DMS53 treated with DMSO at 0.1 percent for 48 hours (cell line): Measurements from ENCODE around the gene TLCD4.
"Not testable (repeated sequence)": the region's sequence is repeated elsewhere in the genome, so short reads cannot be mapped to it uniquely, and the experiment has no call there.

Experiments used
- DNase-seq: peaks from one replicate; lab custom pipeline; 2025; ENCODE audit not compliant: unreplicated experiment; lab: John Stamatoyannopoulos, UW

Gene TLCD4

DNA sequence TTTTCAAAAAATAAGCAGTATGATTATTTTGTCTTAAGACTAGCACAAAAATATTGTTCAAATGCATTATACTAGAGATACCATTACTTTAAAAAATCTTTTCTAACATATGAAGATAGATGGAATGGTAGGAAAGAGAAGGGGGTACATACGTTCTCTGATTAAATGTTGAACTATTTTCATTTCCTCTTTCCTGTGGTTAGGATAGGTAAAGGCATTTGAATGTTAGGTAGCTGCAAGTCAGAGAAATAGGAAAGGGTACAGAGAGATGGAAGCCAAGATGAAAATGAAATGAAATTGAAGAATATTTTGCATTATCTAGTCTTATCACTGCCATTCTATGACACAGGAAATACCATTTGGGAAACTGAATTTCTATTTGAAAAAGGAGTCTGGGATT is 28.3 kb downstream of the TLCD4 start:
- DNase-seq: no peak

DNA sequence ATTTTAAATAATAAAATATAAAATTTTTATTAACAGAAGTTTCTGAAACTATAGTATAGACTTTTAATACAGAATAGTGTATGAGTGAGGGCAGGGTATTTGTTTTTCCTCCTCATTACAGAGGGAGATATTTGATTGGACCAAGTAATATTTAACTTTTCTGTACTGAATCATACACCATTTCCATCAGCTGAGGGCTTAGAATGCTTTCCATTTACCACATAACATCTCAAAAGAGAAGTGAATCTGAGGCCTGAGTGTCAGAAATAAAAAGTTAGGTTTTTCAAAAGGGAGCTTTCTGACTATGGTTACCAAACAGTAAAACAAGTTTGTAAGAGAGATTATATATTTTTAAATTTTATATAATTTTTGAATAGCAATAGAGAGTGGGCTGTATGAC is 29.5 kb downstream of the TLCD4 start:
- no peak for DNase-seq

DNA sequence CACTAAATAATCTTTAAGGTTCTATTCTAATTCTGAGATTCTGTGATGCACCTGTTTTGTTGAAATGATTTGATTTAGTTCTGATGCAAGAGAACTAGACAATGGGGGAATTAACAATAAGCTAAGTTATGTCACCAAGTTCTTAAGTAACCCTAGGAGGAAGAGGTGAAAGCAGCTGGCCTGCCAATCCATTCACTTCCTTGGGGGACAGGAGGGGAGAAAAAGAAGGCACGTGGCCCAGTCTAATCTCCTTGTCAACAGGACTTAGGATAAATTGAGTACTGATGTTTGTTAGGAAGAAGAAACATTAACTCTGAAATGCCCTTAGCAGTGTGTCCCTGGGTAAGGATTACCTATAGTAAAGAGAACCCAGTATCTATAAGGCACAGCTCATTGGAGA is 36.9 kb downstream of the TLCD4 start:
- no peak for DNase-seq

DNA sequence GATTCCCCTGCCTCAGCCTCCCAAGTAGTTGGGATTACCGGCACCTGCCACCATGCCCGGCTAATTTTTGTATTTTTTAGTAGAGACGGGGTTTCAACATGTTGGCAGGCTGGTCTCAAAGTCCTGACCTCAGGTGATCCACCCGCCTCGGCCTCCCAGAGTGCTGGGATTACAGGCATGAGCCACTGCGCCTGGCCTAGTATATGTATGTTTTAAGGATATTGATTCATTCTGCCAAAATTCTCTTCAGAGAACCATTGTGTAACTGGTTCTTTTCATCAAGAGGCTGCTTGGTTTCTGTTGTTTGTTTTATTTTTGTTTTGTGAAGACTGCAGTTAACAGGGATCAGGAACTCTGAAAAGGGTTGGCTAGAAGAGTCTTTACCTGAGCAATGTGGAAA is 48.4 kb downstream of the TLCD4 start:
- not testable (repeated sequence) for DNase-seq
